Caco-2 (cell line): ENCODE measurements around the gene SF3B2. TPM values are rescaled to one million over a fixed set of nuclear protein-coding genes. Genes with fewer than 3 reads are reported as not detected.

Experiments
- BruUV-seq: library from RNA; stranded (reverse); fragments of 400-500 nt; replicated peaks from 2 replicates; lab custom pipeline; 2021; lab: Mats Ljungman, UMichigan
- CTCF ChIA-PET: fragments of 300-600 bp; sonication (Branson Sonifier 250); formaldehyde crosslinking; loops from one replicate; lab custom pipeline; 2022; ENCODE audit warnings: antibody characterized with exemption; lab: Charles Lee
- POLR2A ChIA-PET: fragments of 300-600 bp; sonication (Branson Sonifier 250); formaldehyde crosslinking; loops from one replicate; lab custom pipeline; 2022; ENCODE audit warnings: antibody characterized with exemption; lab: Charles Lee
- DNase-seq, 2 experiments: peaks; one replicate each; pipeline versions ENCODE4 v3.0.0 to v3.0.0-alpha.2; 2020 to 2022
- H3K27me3 ChIP-seq: replicated peaks from 2 replicates; pipeline ENCODE4 v1.6.0; 2011; ENCODE audit warnings: low read length; ENCODE audit not compliant: control insufficient read depth, insufficient read depth
- H3K36me3 ChIP-seq: 2 replicates; pipeline ENCODE4 v1.5.1; 2011; ENCODE audit warnings: low read length; ENCODE audit not compliant: control insufficient read depth, insufficient read depth
- H3K4me1 ChIP-seq: fragments of 250-450 bp; sonication (Bioruptor Pico); 2 replicates; pipeline ENCODE4 v1.5.1; 2020; ENCODE audit warnings: mild to moderate bottlenecking
- H3K4me3 ChIP-seq: 2 replicates; pipeline ENCODE4 v1.5.1; 2011; ENCODE audit warnings: low read depth, mild to moderate bottlenecking, control low read depth, low read length
- H3K9me3 ChIP-seq: fragments of 250-450 bp; sonication (Bioruptor Pico); 2 replicates; pipeline ENCODE4 v1.5.1; 2020; ENCODE audit warnings: mild to moderate bottlenecking, moderate library complexity
- H3K27ac Mint-ChIP-seq: one replicate; pipeline ENCODE4 v1.8.0; 2022; ENCODE audit warnings: mixed read lengths; ENCODE audit not compliant: unreplicated experiment
- H3K27me3 Mint-ChIP-seq: one replicate; pipeline ENCODE4 v1.8.0; 2022; ENCODE audit warnings: mixed read lengths; ENCODE audit not compliant: insufficient read depth, unreplicated experiment
- H3K36me3 Mint-ChIP-seq: one replicate; pipeline ENCODE4 v1.8.0; 2022; ENCODE audit warnings: mild to moderate bottlenecking, mixed read lengths; ENCODE audit not compliant: insufficient read depth, unreplicated experiment
- H3K4me1 Mint-ChIP-seq: one replicate; pipeline ENCODE4 v1.8.0; 2022; ENCODE audit warnings: low read depth, mixed read lengths; ENCODE audit not compliant: unreplicated experiment
- H3K4me3 Mint-ChIP-seq: one replicate; pipeline ENCODE4 v1.8.0; 2022; ENCODE audit warnings: mild to moderate bottlenecking, moderate library complexity, mixed read lengths; ENCODE audit not compliant: unreplicated experiment
- H3K9me3 Mint-ChIP-seq: one replicate; pipeline ENCODE4 v1.8.0; 2022; ENCODE audit warnings: mixed read lengths; ENCODE audit not compliant: unreplicated experiment
- CTCF ChIP-seq, 2 experiments: fragments of 200-600 bp in 1 of 2; IDR thresholded peaks; 1 replicate in 1 of 2; 2 replicates in 1 of 2; pipeline versions ENCODE4 v1.5.1 to v1.8.0; 2011 to 2022; ENCODE audit warnings: antibody characterized with exemption in 1 of 2, control low read depth in 1 of 2, inconsistent platforms in 1 of 2, low read depth in 1 of 2, low read length in 1 of 2, mild to moderate bottlenecking in 1 of 2, moderate library complexity in 1 of 2; ENCODE audit not compliant: insufficient read depth in 1 of 2, severe bottlenecking in 1 of 2, unreplicated experiment in 1 of 2
- intact Hi-C: fragments of 100-400 bp; cut with micrococcal nuclease; formaldehyde crosslinking; loops from one replicate; pipeline ENCODE4 v1.10.0; 2022; ENCODE audit not compliant: unreplicated experiment
- total RNA-seq: library from RNA; stranded (reverse); gene quantifications from 2 replicates; pipeline ENCODE4 v1.2.3, GENCODE V29; 2022

Gene SF3B2
- total RNA-seq, 1 experiment from 2014 or later: 224 TPM

GRCh38 chr11:66012946-66013761 lies 39.0 kb upstream of the SF3B2 start:
- DNase-seq: no peak
- Histone ChIP-seq H3K36me3 (no peaks in the 10 kb centered on the region), H3K27me3 (no peaks in the 10 kb centered on the region), H3K4me1 (peaks cover 21% of the 10 kb centered on the region), H3K9me3 (no peaks in the 10 kb centered on the region), H3K4me3 (no peak overlapping the region)
- ChIA-PET POLR2A (interaction anchor here (0.7 kb wide), 1 partner anchor 11 kb away, joined by 3 read pairs; the partner anchor contains the start of gene BANF1), CTCF (interaction anchor here (1.6 kb wide), 1 partner anchor 9 kb away, joined by 7 read pairs; no protein-coding TSS in a partner anchor)
- TF ChIP-seq CTCF (IDR thresholded peaks at IDR 0.05; ENCODE audit: insufficient read depth in 1 of 2, low read depth in 1 of 2, low read length in 1 of 2, severe bottlenecking in 1 of 2, unreplicated experiment in 1 of 2): no peak
- no peak overlapping the region for H3K27ac Mint-ChIP-seq
- H3K4me3 Mint-ChIP-seq: no peak overlapping the region
- H3K36me3 Mint-ChIP-seq: peaks cover 9% of the 10 kb centered on the region
- BruUV-seq: no TSS peak
- H3K9me3 Mint-ChIP-seq: no peaks in the 10 kb centered on the region
- intact Hi-C loops: no loop called here
- no peaks in the 10 kb centered on the region for H3K27me3 Mint-ChIP-seq
- peaks cover 7% of the 10 kb centered on the region for H3K4me1 Mint-ChIP-seq

- intact Hi-C loops: no loop called here
- Histone ChIP-seq H3K9me3 (no peaks in the 10 kb centered on the region), H3K4me1 (peaks cover 21% of the 10 kb centered on the region), H3K36me3 (no peaks in the 10 kb centered on the region), H3K27me3 (no peaks in the 10 kb centered on the region), H3K4me3 (no peak overlapping the region)
- POLR2A ChIA-PET: no interaction called here
- no TSS peak for BruUV-seq
- no peak for DNase-seq
- H3K27me3 Mint-ChIP-seq: no peaks in the 10 kb centered on the region
- H3K27ac Mint-ChIP-seq: no peak overlapping the region
- TF ChIP-seq CTCF (IDR thresholded peaks at IDR 0.05; ENCODE audit: insufficient read depth in 1 of 2, low read depth in 1 of 2, low read length in 1 of 2, severe bottlenecking in 1 of 2, unreplicated experiment in 1 of 2): no peak
- H3K4me1 Mint-ChIP-seq: peaks cover 7% of the 10 kb centered on the region
- no peak overlapping the region for H3K4me3 Mint-ChIP-seq
- H3K9me3 Mint-ChIP-seq: no peaks in the 10 kb centered on the region
- H3K36me3 Mint-ChIP-seq: peaks cover 5% of the 10 kb centered on the region
- CTCF ChIA-PET: interaction anchor here (1.6 kb wide), 1 partner anchor 9 kb away, joined by 7 read pairs; no protein-coding TSS in a partner anchor
Measured at GRCh38 chr11:66013762-66014100, 38.4 kb upstream of the SF3B2 start.

- Histone ChIP-seq H3K36me3 (no peaks in the 10 kb centered on the region), H3K9me3 (no peaks in the 10 kb centered on the region), H3K4me1 (peaks cover 21% of the 10 kb centered on the region), H3K4me3 (no peak overlapping the region), H3K27me3 (no peaks in the 10 kb centered on the region)
- Mint-ChIP-seq H3K27ac (no peak overlapping the region), H3K4me3 (no peak overlapping the region), H3K27me3 (no peaks in the 10 kb centered on the region), H3K36me3 (peaks cover 5% of the 10 kb centered on the region), H3K9me3 (no peaks in the 10 kb centered on the region), H3K4me1 (peaks cover 7% of the 10 kb centered on the region)
- ChIA-PET POLR2A (no interaction called here), CTCF (no interaction called here)
- TF ChIP-seq CTCF (IDR thresholded peaks at IDR 0.05; ENCODE audit: insufficient read depth in 1 of 2, low read depth in 1 of 2, low read length in 1 of 2, severe bottlenecking in 1 of 2, unreplicated experiment in 1 of 2): no peak
- no peak for DNase-seq
- intact Hi-C loops: no loop called here
- BruUV-seq: no TSS peak
Measured at GRCh38 chr11:66014804-66015453, 37.2 kb upstream of the SF3B2 start.
